ENCODE data around the gene TRIM42. TPM values are rescaled to one million over a fixed set of nuclear protein-coding genes. Genes with fewer than 3 reads are reported as not detected.

The TRIM42 gene
- total RNA-seq, 1 experiment from 2014 or later, result not detected

DNA sequence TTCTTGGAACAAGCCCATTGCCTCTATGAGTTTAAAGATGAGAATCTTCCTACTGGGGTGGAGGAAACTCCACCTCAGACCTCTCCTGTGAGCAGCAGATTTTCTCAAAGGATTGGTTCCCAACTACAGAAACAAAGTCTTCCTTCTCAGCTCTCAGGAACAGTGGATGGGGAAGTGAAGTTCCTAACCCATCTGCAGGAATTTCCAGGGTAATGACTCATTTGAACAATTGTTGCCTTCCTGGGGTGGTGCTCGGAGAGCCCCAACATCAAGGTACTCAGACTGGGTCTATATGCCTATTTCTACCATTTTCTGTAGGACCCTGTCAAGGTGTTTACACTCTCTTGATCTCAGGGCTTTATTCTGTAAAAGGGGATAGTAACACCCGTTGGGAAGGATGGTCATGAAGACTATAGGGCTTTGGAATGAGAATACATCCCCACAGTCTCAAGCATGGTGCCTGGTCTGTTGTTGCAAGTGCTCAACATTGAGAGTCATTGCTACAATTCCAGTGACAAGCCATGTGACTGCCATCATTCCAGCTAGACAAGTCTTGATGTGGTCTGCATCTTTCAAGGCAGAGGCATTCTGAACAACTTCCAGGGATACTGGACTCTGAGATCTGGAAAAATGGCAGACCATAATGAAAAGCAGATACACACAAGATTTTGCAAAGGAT lies 33.0 kb downstream of the TRIM42 start:
- no peak for DNase-seq (ENCODE audit: low read depth)

DNA sequence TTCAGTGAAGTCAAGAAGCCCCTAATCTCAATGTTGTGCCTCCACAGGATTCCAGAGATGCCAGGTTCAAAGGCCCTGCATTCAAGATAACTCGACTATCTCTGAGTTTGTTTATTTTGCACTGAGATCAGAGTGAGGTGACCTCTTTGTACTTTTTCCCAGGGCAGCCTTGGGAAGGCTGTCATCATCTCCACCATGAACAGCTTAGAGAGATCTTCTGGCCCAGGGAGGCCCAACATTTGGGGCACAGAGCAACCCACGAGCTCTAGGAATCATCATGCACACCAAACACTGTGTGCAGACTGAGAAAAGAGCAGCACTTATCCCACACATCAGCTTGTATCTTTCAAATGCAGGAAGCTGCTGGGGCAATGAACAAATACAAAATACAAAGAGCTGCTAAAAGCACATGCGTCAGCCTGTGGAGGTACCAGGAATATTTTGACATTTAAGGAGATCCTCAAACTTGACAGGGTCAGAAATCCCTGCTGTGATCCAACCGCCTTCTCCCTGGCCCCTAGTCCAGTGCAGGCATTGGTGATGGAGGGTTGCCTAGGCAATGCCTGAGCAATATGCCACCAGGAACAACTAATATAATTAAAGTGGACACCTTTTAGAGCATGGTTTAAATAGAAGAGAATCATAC lies 33.6 kb downstream of the TRIM42 start:
- no peak for DNase-seq (ENCODE audit: low read depth)

- DNase-seq (ENCODE audit: low read depth), result no peak
Measured at GRCh38 chr3:140712301-140712700, 34.4 kb downstream of the TRIM42 start.

DNA sequence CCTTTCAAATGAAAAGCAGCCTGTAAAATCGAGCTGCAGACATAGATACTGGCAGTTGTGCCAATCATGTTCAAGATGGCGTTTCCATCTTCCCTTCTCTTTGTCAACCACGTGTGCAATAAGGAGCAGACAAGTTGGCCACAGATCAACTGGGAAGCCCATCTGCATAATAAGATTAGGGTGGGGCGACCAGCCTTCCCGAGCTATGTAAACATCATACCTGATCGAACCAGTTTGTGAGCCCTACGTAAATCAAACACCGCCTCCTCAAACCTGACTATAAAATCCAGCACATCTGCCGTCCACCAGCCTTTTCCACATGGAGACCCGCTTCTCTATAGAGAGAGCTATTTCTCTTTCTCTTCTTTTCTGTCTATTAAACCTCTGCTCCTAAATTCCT lies 37.2 kb downstream of the TRIM42 start:
- no peak for DNase-seq (ENCODE audit: low read depth)

- DNase-seq (ENCODE audit: low read depth), result peak; percentile 5
Measured at GRCh38 chr3:140717921-140718320, 40.1 kb downstream of the TRIM42 start.

DNA sequence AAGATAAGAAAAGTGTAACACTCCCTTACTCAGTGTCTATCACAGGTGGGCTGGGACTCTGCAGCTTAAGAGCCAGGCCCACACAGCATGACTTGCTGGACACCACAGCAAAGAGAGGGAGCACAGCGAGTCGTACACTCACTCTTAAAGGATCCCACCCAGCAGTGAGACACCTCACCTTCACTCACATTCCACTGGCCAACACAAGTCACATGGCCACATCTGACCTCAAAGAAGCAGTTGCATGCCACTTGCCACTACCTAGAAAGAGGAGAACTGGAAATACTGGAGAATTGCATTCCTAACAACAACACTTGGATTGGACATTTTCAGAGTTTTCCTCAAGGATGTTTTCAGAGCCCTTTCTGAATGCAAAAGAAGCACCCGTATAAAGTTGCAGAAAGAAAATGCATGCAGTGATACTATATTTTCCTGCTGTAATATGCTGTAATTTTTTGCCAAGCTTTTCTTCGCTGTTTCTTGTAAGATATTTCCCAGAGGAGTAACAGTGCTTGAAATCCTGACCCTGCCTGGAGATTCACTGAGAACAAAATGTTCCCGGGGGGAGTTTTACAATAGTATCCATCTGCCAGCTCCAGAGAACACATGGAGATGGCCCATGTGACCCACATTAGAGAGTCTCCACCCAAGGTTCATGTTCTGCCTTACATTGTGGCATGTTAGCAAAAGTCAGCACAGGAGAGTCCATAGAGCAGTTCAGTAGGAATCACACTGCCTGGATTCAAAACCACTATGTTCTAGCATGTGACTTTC lies 42.2 kb downstream of the TRIM42 start:
- DNase-seq (ENCODE audit: low read depth), result peak; percentile 72

GRCh38 chr3:140723576-140723975 lies 45.7 kb downstream of the TRIM42 start:
- no peak for DNase-seq (ENCODE audit: low read depth)

- peak; percentile 8 for DNase-seq (ENCODE audit: low read depth)
Measured at GRCh38 chr3:140724856-140725812, 47.3 kb downstream of the TRIM42 start.

- DNase-seq (ENCODE audit: low read depth), result no peak
Measured at GRCh38 chr3:140726066-140726465, 48.2 kb downstream of the TRIM42 start.

- DNase-seq (ENCODE audit: low read depth), result no peak
Measured at GRCh38 chr3:140727886-140728285, 50.0 kb downstream of the TRIM42 start.

- no peak for DNase-seq (ENCODE audit: low read depth)
Measured at GRCh38 chr3:140731440-140732119, 53.7 kb downstream of the TRIM42 start.

- no peak for DNase-seq (ENCODE audit: low read depth)
Measured at GRCh38 chr3:140733623-140734022, 55.8 kb downstream of the TRIM42 start.

DNA sequence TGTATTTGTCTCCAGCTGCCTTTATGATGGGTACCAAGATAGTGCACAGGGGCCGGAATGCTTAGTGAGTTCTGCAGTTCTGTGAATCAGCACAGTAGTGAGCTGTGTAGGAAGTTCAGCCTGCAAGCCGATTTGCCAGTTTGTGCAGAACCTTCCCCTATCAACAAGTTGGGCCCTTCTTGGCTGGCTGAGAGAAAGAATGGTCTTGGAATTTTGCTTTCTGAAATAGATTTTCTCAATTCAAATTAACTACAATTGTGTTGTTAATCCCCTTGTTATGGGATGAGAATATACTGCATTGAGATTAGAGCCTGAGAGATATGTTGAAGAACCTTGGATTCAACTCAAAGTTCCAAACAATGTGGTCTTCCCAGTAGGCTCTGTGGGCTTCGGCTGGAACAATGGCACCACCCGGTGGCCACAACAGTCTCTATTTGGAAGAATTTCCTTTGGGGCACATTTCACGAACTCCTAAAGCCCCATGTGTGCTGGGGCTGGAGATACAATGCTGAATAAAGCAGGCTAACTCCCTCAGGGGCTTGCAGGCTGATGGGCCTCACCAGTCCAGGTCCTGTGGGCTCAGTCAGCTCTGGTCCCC lies 59.1 kb downstream of the TRIM42 start:
- peak; percentile 57 for DNase-seq (ENCODE audit: low read depth)

GRCh38 chr3:140742116-140742515 lies 64.3 kb downstream of the TRIM42 start:
- no peak for DNase-seq (ENCODE audit: low read depth)

DNA sequence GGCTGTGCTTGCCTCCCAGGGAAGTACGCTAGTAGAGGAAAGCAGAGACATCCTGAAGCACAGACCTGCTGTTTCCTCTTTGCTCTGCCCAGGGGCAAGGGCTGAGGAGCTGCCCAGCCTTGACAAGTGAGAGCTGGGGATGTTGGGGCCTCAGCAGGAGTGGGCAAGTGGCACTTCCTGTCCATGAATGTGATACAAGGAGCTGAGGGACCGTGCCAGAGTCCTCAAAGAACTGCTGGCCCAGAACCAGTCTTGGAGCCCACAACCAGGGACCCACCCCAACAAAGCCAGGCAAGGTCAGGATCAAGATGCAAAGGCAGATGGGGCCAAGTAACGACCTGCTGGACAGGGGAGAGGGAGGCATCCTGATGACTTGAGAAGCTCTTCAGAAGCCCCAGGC lies 70.3 kb downstream of the TRIM42 start:
- DNase-seq (ENCODE audit: low read depth), result no peak

DNA sequence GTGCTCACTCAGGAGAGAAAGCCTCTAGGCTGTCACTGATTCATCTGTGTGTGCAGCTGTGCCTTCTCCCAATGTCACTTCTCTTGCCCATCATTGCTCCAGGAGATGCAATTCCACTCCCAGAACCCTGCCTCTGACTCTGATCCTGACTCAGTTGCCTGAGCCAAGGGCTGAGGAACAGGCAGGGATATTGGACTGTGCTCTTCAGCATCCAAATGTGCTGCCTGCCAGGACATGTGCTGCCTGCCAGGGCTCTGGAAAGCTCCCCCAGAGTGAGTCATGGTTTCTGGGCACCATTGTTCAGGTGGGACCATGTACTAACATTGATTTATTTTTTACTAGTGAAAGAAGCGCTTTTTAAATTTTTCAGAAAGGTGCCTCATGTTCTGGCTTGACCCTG lies 71.0 kb downstream of the TRIM42 start:
- DNase-seq (ENCODE audit: low read depth), result no peak
